Measurements from ENCODE around the gene PHLDB2.

PHLDB2 gene

GRCh38 chr3:112017091-112017490 lies 158.0 kb downstream of the PHLDB2 start:
- POLR2A ChIA-PET: no interaction called here
- no peak for DNase-seq (ENCODE audit: extremely low spot score)
- CTCF ChIA-PET: interaction anchor here (0.9 to 13.8 kb wide), 4 partner anchors 21 to 340 kb away, joined by 3 to 383 read pairs (median 64); partner anchors contain the start of gene TAGLN3
- TF ChIP-seq, protein P1, sequence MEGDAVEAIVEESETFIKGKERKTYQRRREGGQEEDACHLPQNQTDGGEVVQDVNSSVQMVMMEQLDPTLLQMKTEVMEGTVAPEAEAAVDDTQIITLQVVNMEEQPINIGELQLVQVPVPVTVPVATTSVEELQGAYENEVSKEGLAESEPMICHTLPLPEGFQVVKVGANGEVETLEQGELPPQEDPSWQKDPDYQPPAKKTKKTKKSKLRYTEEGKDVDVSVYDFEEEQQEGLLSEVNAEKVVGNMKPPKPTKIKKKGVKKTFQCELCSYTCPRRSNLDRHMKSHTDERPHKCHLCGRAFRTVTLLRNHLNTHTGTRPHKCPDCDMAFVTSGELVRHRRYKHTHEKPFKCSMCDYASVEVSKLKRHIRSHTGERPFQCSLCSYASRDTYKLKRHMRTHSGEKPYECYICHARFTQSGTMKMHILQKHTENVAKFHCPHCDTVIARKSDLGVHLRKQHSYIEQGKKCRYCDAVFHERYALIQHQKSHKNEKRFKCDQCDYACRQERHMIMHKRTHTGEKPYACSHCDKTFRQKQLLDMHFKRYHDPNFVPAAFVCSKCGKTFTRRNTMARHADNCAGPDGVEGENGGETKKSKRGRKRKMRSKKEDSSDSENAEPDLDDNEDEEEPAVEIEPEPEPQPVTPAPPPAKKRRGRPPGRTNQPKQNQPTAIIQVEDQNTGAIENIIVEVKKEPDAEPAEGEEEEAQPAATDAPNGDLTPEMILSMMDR (IDR thresholded peaks at IDR 0.05; ENCODE audit: control extremely low read depth, extremely low read depth, low read depth, missing control alignments): no peak

DNA sequence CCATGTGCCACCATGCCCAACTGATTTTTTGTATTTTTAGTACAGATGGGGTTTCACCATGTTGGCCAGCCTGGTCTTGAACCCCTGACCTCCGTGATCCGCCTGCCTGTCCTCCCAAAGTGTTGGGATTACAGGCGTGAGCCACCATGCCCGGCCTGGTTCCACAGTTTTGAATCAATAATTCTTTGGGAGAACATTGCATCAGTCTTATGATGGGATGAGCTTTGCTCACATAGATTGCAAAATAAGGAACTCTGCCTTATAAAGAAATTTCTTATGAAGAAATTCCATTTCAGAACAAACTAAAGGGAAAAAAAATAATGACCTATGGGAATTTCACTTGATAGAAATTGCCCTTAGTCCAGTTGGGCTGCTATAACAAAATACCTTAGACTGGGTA lies 159.6 kb downstream of the PHLDB2 start:
- CTCF ChIA-PET: interaction anchor here (1.5 to 13.8 kb wide), 3 partner anchors 15 to 301 kb away, joined by 3 to 383 read pairs (median 5); partner anchors contain the start of genes TAGLN3 and TMPRSS7
- TF ChIP-seq, protein P1 (IDR thresholded peaks at IDR 0.05; ENCODE audit: control extremely low read depth, extremely low read depth, low read depth, missing control alignments): no peak
- POLR2A ChIA-PET: no interaction called here
- no peak for DNase-seq (ENCODE audit: extremely low spot score)

GRCh38 chr3:112019716-112020115 lies 160.7 kb downstream of the PHLDB2 start:
- ChIA-PET POLR2A (no interaction called here), CTCF (interaction anchor here (1.8 kb wide), 1 partner anchor 14 kb away, joined by 5 read pairs; the partner anchor contains the start of gene TMPRSS7)
- DNase-seq (ENCODE audit: extremely low spot score): no peak
- TF ChIP-seq, protein P1 (IDR thresholded peaks at IDR 0.05; ENCODE audit: control extremely low read depth, extremely low read depth, low read depth, missing control alignments): no peak

DNA sequence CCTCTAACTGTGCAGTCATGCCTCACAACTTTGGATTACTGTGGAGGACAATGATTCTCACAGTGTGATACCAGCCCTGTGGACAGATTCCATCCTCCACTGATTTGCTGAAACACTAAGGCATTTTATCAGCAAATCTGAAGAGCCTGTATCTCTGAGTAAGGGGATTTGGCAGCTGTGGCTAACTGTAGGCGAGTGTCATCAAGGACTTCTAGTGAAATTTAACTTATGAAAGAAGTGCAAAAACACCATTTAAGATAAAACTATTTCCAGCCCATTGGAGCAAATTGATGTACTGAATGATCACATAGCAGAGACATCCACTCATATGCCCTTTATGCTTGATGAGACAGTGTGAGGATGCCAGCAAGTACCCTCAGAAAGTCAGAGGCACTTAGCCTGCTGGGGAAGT lies 161.6 kb downstream of the PHLDB2 start:
- ChIA-PET CTCF (no interaction called here), POLR2A (no interaction called here)
- no peak for DNase-seq (ENCODE audit: extremely low spot score)
- TF ChIP-seq, protein P1 (IDR thresholded peaks at IDR 0.05; ENCODE audit: control extremely low read depth, extremely low read depth, low read depth, missing control alignments): no peak

Measured in GM10248 (cell line).